SU-DHL-6 (cell line): ENCODE data around the gene PTPRN2.

Experiments
- CTCF ChIP-seq: fragments of 200-600 bp; sonication (generic); IDR thresholded peaks from one replicate; pipeline ENCODE4 v1.5.1; 2017; ENCODE audit warnings: antibody characterized with exemption, mild to moderate bottlenecking, low read length, moderate library complexity; ENCODE audit not compliant: insufficient read depth, poor library complexity, severe bottlenecking
- EZH2phosphoT487 ChIP-seq: fragments of 200-600 bp; sonication (generic), shearing (Covaris generic); conservative IDR thresholded peaks from 2 replicates; pipeline ENCODE4 v1.6.1; 2018; ENCODE audit warnings: mild to moderate bottlenecking, antibody characterized with exemption, low read length, moderate library complexity, mixed read lengths

GRCh38 chr7:158125721-158126120 is 461.9 kb downstream of the PTPRN2 start:
- TF ChIP-seq CTCF (no peak), EZH2phosphoT487 (no peak)
